SK-N-SH (cell line): ENCODE results near the gene SLC35G6.

Source experiments
- CTCF ChIP-seq: fragments of 200-600 bp; sonication (generic); IDR thresholded peaks from 2 replicates; pipeline ENCODE4 v1.6.1; 2017; ENCODE audit warnings: antibody characterized with exemption, mild to moderate bottlenecking, moderate library complexity
- EP300 ChIP-seq, 2 experiments: IDR thresholded peaks; 2 replicates each; pipeline versions ENCODE4 v1.4.0 to v1.6.1; 2012; ENCODE audit warnings: borderline replicate concordance in 1 of 2, low read depth in 1 of 2, low read length in 1 of 2
- FOSL2 ChIP-seq: IDR thresholded peaks from 2 replicates; pipeline ENCODE4 v1.4.0; 2012; ENCODE audit warnings: low read depth, mild to moderate bottlenecking, moderate library complexity, borderline replicate concordance
- JUND ChIP-seq: IDR thresholded peaks from 2 replicates; pipeline ENCODE4 v1.4.0; 2012
- POLR2AphosphoS5 ChIP-seq: IDR thresholded peaks from 2 replicates; pipeline ENCODE4 v1.6.1; 2012; ENCODE audit warnings: low read depth, low read length
- RCOR1 ChIP-seq: fragments of 150-350 bp; IDR thresholded peaks from 2 replicates; pipeline ENCODE4 v1.6.1; 2017; ENCODE audit warnings: antibody characterized with exemption, low read length
- SIN3A ChIP-seq: IDR thresholded peaks from 2 replicates; pipeline ENCODE4 v1.6.1; 2012; ENCODE audit warnings: low read depth, mild to moderate bottlenecking, low read length, moderate library complexity, borderline replicate concordance
- SMC3 ChIP-seq: IDR thresholded peaks from 2 replicates; pipeline ENCODE4 v1.6.1; 2012; ENCODE audit warnings: low read depth, low read length, improper control_type of control experiment
- TAF1 ChIP-seq: IDR thresholded peaks from 2 replicates; pipeline ENCODE4 v1.6.1; 2012; ENCODE audit warnings: low read depth, mild to moderate bottlenecking, low read length, moderate library complexity, borderline replicate concordance
- YY1 ChIP-seq: IDR thresholded peaks from 2 replicates; pipeline ENCODE4 v1.4.0; 2012; ENCODE audit warnings: low read depth, mild to moderate bottlenecking
- TF ChIP-seq, protein P1 (sequence below): IDR thresholded peaks from 2 replicates; pipeline ENCODE4 v1.4.0; 2012; ENCODE audit warnings: low read depth

DNA sequence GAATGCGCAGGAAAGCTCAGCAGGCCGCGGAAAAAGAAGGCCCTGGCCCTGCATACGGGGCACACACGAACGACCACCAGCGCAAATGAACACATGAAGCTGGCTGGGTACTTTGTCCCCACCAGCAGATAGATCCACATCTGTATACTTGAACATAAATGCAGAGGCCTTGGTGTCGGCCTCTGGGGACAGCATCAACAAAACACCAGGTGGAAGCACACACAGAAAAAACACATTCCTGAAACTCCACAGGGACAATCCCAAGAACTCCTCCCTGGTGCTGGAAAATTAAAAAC is 1.2 kb upstream of the SLC35G6 start:
- TF ChIP-seq SIN3A (no peak), POLR2AphosphoS5 (no peak), CTCF (no peak), SMC3 (no peak), EP300 (IDR thresholded peaks at IDR 0.05; ENCODE audit: borderline replicate concordance in 1 of 2, low read depth in 1 of 2, low read length in 1 of 2) (no peak), TAF1 (no peak), FOSL2 (no peak), YY1 (no peak), RCOR1 (no peak), JUND (no peak)
- TF ChIP-seq, protein P1, sequence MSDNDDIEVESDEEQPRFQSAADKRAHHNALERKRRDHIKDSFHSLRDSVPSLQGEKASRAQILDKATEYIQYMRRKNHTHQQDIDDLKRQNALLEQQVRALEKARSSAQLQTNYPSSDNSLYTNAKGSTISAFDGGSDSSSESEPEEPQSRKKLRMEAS, result 0 out of 2 replicates have a peak, but pooled peaks have one; percentile 11
